H9 (cell line): Measurements from ENCODE around the gene JAG1. TPM values are rescaled to one million over a fixed set of nuclear protein-coding genes. Genes with fewer than 3 reads are reported as not detected.

Experiments
- DNase-seq: peaks from one replicate; pipeline ENCODE4 v3.0.0-alpha.2; 2017
- H2AFZ ChIP-seq: one replicate; pipeline ENCODE4 v1.6.1; 2013; ENCODE audit warnings: mild to moderate bottlenecking, low read length, control low read depth, moderate library complexity
- H2AK5ac ChIP-seq: 2 replicates; pipeline ENCODE4 v1.6.1; 2013; ENCODE audit warnings: low read length, control low read depth, mixed read lengths; ENCODE audit not compliant: insufficient read length
- H2BK120ac ChIP-seq: one replicate; pipeline ENCODE4 v1.6.1; 2013; ENCODE audit warnings: low read depth, mild to moderate bottlenecking, low read length, control low read depth, inconsistent platforms; ENCODE audit not compliant: poor library complexity, severe bottlenecking
- H2BK12ac ChIP-seq: 2 replicates; pipeline ENCODE4 v1.6.1; 2013; ENCODE audit warnings: low read length, control low read depth, mixed read lengths, low read depth; ENCODE audit not compliant: insufficient read length
- H2BK15ac ChIP-seq: 2 replicates; pipeline ENCODE4 v1.6.1; 2013; ENCODE audit warnings: low read depth, low read length, control low read depth
- H2BK20ac ChIP-seq: one replicate; pipeline ENCODE4 v1.6.1; 2013; ENCODE audit warnings: low read depth, mild to moderate bottlenecking, low read length, control low read depth, inconsistent platforms; ENCODE audit not compliant: poor library complexity, severe bottlenecking
- H2BK5ac ChIP-seq: 2 replicates; pipeline ENCODE4 v1.6.1; 2013; ENCODE audit warnings: low read length, control low read depth, mixed read lengths; ENCODE audit not compliant: insufficient read length
- H3K14ac ChIP-seq: 2 replicates; pipeline ENCODE4 v1.6.1; 2013; ENCODE audit warnings: low read length, control low read depth; ENCODE audit not compliant: insufficient read depth
- H3K18ac ChIP-seq: 2 replicates; pipeline ENCODE4 v1.6.1; 2013; ENCODE audit warnings: low read depth, mild to moderate bottlenecking, mixed read lengths, low read length, control low read depth; ENCODE audit not compliant: insufficient read length
- H3K23ac ChIP-seq: 2 replicates; pipeline ENCODE4 v1.6.1; 2013; ENCODE audit warnings: low read length, control low read depth, mixed read lengths, low read depth; ENCODE audit not compliant: insufficient read length
- H3K23me2 ChIP-seq: 2 replicates; pipeline ENCODE4 v1.6.1; 2013; ENCODE audit warnings: low read depth, mild to moderate bottlenecking, mixed read lengths, low read length, control low read depth; ENCODE audit not compliant: insufficient read length, poor library complexity, severe bottlenecking
- H3K27ac ChIP-seq: 2 replicates; pipeline ENCODE4 v1.5.1; 2013; ENCODE audit warnings: low read length, control low read depth, mixed read lengths, low read depth; ENCODE audit not compliant: insufficient read length
- H3K27me3 ChIP-seq: 2 replicates; pipeline ENCODE4 v1.6.1; 2013; ENCODE audit warnings: low read length, control low read depth, inconsistent platforms; ENCODE audit not compliant: insufficient read depth
- H3K4ac ChIP-seq: 2 replicates; pipeline ENCODE4 v1.6.1; 2013; ENCODE audit warnings: low read depth, mild to moderate bottlenecking, control low read depth, inconsistent platforms, low read length, moderate library complexity
- H3K4me1 ChIP-seq: 2 replicates; pipeline ENCODE4 v1.6.1; 2013; ENCODE audit warnings: low read length, control low read depth, inconsistent platforms; ENCODE audit not compliant: insufficient read depth
- H3K4me2 ChIP-seq: 2 replicates; pipeline ENCODE4 v1.6.1; 2013; ENCODE audit warnings: low read length, control low read depth, mixed read lengths; ENCODE audit not compliant: insufficient read length, insufficient read depth
- H3K56ac ChIP-seq: 2 replicates; pipeline ENCODE4 v1.6.1; 2013; ENCODE audit warnings: low read depth, mild to moderate bottlenecking, mixed read lengths, low read length, control low read depth; ENCODE audit not compliant: insufficient read length
- H3K79me1 ChIP-seq: 2 replicates; pipeline ENCODE4 v1.6.1; 2013; ENCODE audit warnings: low read depth, mild to moderate bottlenecking, moderate library complexity, low read length, control low read depth, inconsistent platforms; ENCODE audit not compliant: insufficient read depth, poor library complexity, severe bottlenecking
- H3K79me2 ChIP-seq: 2 replicates; pipeline ENCODE4 v1.6.1; 2013; ENCODE audit warnings: low read length, control low read depth, inconsistent platforms; ENCODE audit not compliant: insufficient read depth
- H3K9ac ChIP-seq: 2 replicates; pipeline ENCODE4 v1.6.1; 2013; ENCODE audit warnings: low read length, control low read depth, mixed read lengths; ENCODE audit not compliant: insufficient read length; ENCODE audit errors: extremely low read depth
- H3K9me3 ChIP-seq: one replicate; pipeline ENCODE4 v1.6.1; 2013; ENCODE audit warnings: low read depth, low read length, inconsistent platforms; ENCODE audit not compliant: control insufficient read depth
- H3T11ph ChIP-seq: one replicate; pipeline ENCODE4 v1.6.1; 2013; ENCODE audit warnings: mild to moderate bottlenecking, low read length, control low read depth, inconsistent platforms
- H4K20me1 ChIP-seq: one replicate; pipeline ENCODE4 v1.6.1; 2013; ENCODE audit not compliant: control insufficient read depth, insufficient read length, insufficient read depth
- H4K5ac ChIP-seq: 2 replicates; pipeline ENCODE4 v1.6.1; 2013; ENCODE audit warnings: low read depth, mild to moderate bottlenecking, mixed read lengths, low read length, control low read depth; ENCODE audit not compliant: insufficient read length
- H4K8ac ChIP-seq: replicated peaks from 2 replicates; pipeline ENCODE4 v1.6.1; 2013; ENCODE audit warnings: low read length, control low read depth, mixed read lengths, low read depth; ENCODE audit not compliant: insufficient read length
- H4K91ac ChIP-seq: 2 replicates; pipeline ENCODE4 v1.6.1; 2013; ENCODE audit warnings: low read depth, mild to moderate bottlenecking, moderate library complexity, mixed read lengths, low read length, control low read depth; ENCODE audit not compliant: insufficient read length
- H3K27ac Mint-ChIP-seq, 3 experiments: 2 replicates in 2 of 3; 3 replicates in 1 of 3; pipeline ENCODE4 v1.8.0; 2020 to 2021; ENCODE audit warnings: mixed read lengths in 3 of 3, mild to moderate bottlenecking in 1 of 3, moderate library complexity in 1 of 3
- H3K27me3 Mint-ChIP-seq: 2 replicates; pipeline ENCODE4 v1.8.0; 2021; ENCODE audit warnings: low read depth, mild to moderate bottlenecking, moderate library complexity, mixed read lengths
- H3K36me3 Mint-ChIP-seq, 3 experiments: 2 replicates in 2 of 3; 3 replicates in 1 of 3; pipeline ENCODE4 v1.8.0; 2020 to 2021; ENCODE audit warnings: low read depth in 3 of 3, mixed read lengths in 3 of 3; ENCODE audit not compliant: insufficient read depth in 1 of 3
- H3K4me1 Mint-ChIP-seq, 2 experiments: 2 replicates each; pipeline ENCODE4 v1.8.0; 2020; ENCODE audit warnings: mixed read lengths in 2 of 2
- H3K4me3 Mint-ChIP-seq, 2 experiments: 2 replicates in 1 of 2; 3 replicates in 1 of 2; pipeline ENCODE4 v1.8.0; 2020 to 2021; ENCODE audit warnings: mild to moderate bottlenecking in 2 of 2, mixed read lengths in 2 of 2, moderate library complexity in 1 of 2
- H3K9me3 Mint-ChIP-seq, 2 experiments: 2 replicates in 1 of 2; 3 replicates in 1 of 2; pipeline ENCODE4 v1.8.0; 2020; ENCODE audit warnings: mild to moderate bottlenecking in 2 of 2, mixed read lengths in 2 of 2, moderate library complexity in 1 of 2
- WGBS: extraction: QIAGEN DNeasy Blood & Tissue Kit; methylation state at CpG from one replicate; pipeline ENCODE4 v1.1.7; 2013; ENCODE audit warnings: missing lambda C conversion rate, low lambda C conversion rate, mixed read lengths; ENCODE audit not compliant: insufficient read length; ENCODE audit errors: extremely low coverage; 5-methylcytosine and 5-hydroxymethylcytosine counted together
- total RNA-seq: library from RNA; stranded (reverse); gene quantifications from 2 replicates; pipeline ENCODE4 v1.2.1, GENCODE V29; 2021
- TF ChIP-seq, protein P1 (sequence below): fragments of 200-600 bp; sonication (generic); conservative IDR thresholded peaks from 3 replicates; pipeline ENCODE4 v1.8.0; 2021; ENCODE audit warnings: antibody characterized with exemption, mild to moderate bottlenecking

The JAG1 gene
- total RNA-seq, 1 experiment from 2014 or later, result 58.1 TPM

DNA sequence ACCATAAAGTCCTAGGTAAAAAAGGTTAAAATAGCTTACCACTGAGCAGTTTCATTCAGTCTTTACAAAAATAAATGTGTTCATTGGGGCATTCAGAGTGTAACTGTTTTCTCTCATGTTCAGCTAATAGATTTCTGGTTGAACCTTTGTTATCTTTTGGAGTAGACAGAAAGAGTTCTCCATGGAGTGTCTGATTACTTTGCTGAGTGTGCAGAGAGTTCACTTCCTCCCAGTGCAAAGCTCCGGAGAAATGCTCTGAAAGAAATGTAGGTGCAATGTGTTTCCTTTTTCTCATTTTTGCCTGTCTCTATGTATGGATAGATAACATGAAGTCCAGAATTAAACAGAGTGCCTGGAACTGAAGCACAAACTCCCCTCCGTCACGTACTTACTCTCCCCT is 52.6 kb downstream of the JAG1 start:
- no CpG with 5 or more reads among the region's 3 CpGs for WGBS
- peaks cover 37 to 38% of the 10 kb centered on the region in 2 experiments for H3K4me1 Mint-ChIP-seq

More for the DNA sequence above, 52.6 kb downstream of the JAG1 start:
- H3K9ac ChIP-seq, result no peak overlapping the region
- H3K4ac ChIP-seq, result no peak overlapping the region
- no peak for DNase-seq
- H3K14ac ChIP-seq, result no peak overlapping the region
- no peak overlapping the region for H2BK12ac ChIP-seq
- H3K27me3 Mint-ChIP-seq, result peaks cover 4% of the 10 kb centered on the region; the same call in 1 of the 2 replicates
- H2BK5ac ChIP-seq, result no peak overlapping the region
- no peak overlapping the region for H2BK20ac ChIP-seq
- no peak overlapping the region for H3K23ac ChIP-seq
- no peak overlapping the region for H3K27ac ChIP-seq
- H3K56ac ChIP-seq, result no peak overlapping the region
- peaks cover 2% of the 10 kb centered on the region; the same call in 1 of the 2 replicates for H3K4me1 ChIP-seq
- H4K20me1 ChIP-seq, result no peaks in the 10 kb centered on the region
- H2AFZ ChIP-seq, result no peak overlapping the region
- H2BK15ac ChIP-seq, result no peak overlapping the region
- H3K23me2 ChIP-seq, result no peaks in the 10 kb centered on the region
- no peaks in the 10 kb centered on the region for H3K9me3 ChIP-seq
- H4K5ac ChIP-seq, result no peak overlapping the region
- H3K79me1 ChIP-seq, result no peaks in the 10 kb centered on the region
- H3K18ac ChIP-seq, result no peak overlapping the region
- H3K27ac Mint-ChIP-seq, result no peak overlapping the region
- no peak overlapping the region for H2BK120ac ChIP-seq
- no peaks in the 10 kb centered on the region for H3K79me2 ChIP-seq
- H3K9me3 Mint-ChIP-seq, result no peaks in the 10 kb centered on the region
- H2AK5ac ChIP-seq, result no peak overlapping the region
- H3K4me3 Mint-ChIP-seq, result no peak overlapping the region
- H3T11ph ChIP-seq, result no peak overlapping the region
- no peak overlapping the region for H4K91ac ChIP-seq
- peaks cover 2 to 9% (median 5%) of the 10 kb centered on the region in 3 experiments; a peak in 6 of 7 replicates for H3K36me3 Mint-ChIP-seq
- TF ChIP-seq, protein P1, sequence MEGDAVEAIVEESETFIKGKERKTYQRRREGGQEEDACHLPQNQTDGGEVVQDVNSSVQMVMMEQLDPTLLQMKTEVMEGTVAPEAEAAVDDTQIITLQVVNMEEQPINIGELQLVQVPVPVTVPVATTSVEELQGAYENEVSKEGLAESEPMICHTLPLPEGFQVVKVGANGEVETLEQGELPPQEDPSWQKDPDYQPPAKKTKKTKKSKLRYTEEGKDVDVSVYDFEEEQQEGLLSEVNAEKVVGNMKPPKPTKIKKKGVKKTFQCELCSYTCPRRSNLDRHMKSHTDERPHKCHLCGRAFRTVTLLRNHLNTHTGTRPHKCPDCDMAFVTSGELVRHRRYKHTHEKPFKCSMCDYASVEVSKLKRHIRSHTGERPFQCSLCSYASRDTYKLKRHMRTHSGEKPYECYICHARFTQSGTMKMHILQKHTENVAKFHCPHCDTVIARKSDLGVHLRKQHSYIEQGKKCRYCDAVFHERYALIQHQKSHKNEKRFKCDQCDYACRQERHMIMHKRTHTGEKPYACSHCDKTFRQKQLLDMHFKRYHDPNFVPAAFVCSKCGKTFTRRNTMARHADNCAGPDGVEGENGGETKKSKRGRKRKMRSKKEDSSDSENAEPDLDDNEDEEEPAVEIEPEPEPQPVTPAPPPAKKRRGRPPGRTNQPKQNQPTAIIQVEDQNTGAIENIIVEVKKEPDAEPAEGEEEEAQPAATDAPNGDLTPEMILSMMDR, result no peak
- no peaks in the 10 kb centered on the region for H3K27me3 ChIP-seq
- no peak overlapping the region for H4K8ac ChIP-seq
- H3K4me2 ChIP-seq, result no peak overlapping the region
